Measurements from ENCODE around the gene R3HDM4.
A peak's percentile ranks its signal among the peaks of the same experiment; 100 is the strongest.

The R3HDM4 gene

DNA sequence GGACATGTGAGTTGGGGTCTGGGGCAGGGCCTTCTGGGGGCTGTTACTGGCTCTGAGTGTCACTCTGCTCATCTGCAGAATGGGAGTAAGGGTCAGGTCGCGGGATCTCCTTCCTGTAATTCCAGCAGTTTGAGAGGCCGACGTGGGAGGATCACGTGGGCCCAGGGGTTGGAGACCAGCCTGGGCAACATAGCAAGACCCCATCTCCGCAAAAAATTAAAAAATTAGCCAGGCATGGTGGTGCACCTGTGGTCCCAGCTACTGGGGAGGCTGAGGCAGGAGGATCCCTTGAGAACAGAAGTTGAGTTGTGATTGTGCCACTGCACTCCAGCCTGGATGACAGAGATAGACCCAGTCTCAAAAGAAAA is 16.9 kb upstream of the R3HDM4 start:
- no peak for DNase-seq

DNA sequence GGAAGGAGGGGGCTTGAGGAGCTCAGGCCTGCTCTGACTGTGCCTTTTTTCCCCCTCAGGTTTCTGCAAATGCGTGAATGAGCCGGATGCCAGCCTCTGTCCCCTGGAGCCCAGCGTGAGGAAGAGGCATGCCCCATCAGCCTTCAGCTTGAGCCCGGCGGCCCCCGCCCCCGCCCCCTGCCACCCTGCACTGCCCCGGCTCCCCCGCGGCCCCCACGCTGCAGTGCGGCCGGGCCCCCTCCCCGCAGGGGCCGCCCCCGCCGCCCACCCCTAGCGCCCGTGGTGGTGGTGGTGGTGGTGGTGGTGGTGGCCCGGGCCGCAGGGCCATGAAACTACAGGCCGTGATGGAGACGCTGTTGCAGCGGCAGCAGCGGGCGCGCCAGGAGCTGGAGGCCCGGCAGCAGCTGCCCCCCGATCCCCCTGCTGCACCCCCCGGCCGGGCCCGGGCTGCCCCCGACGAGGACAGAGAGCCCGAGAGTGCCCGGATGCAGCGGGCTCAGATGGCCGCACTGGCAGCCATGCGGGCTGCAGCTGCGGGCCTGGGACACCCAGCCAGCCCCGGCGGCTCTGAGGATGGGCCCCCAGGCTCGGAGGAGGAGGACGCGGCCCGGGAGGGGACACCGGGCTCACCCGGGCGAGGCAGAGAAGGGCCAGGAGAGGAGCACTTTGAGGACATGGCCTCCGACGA is 16.3 kb upstream of the R3HDM4 start:
- DNase-seq: no peak

DNA sequence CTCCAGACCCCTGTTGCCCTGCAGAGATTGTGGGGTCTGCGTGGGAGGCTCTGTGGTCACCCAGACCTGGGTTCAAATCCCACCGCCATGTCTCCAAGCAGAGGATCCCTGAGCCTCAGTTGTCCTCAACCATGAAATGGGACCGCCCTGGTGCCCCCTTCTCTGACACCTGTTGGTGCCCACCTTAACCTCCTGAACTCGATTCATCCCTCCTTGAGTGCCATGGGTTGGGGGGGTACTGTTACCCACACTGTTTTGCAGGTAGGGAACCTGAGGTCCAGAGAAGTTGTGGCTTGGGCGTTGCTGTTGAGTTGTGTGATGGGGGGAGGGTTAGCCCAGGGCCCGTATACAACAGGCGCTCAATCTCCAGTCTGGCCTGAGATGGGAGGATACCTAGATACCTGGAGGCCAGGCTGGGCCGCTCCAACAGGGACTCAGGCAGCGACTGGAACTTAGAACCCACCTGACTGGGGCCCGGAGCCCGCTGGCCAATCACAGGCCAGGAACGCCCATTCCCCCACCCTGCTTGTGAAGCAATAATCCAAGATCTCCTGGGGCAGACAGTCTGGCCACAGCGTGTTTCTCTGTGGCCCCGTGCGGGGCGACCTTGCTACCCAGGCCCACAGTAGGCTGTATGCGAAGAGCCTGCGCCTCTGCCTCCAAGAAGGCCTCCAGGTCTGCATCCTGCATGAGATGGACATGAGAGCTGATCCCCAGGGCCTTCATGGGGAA is 15.6 kb upstream of the R3HDM4 start:
- DNase-seq: peak in 1 of 14 donors; percentile 34

DNA sequence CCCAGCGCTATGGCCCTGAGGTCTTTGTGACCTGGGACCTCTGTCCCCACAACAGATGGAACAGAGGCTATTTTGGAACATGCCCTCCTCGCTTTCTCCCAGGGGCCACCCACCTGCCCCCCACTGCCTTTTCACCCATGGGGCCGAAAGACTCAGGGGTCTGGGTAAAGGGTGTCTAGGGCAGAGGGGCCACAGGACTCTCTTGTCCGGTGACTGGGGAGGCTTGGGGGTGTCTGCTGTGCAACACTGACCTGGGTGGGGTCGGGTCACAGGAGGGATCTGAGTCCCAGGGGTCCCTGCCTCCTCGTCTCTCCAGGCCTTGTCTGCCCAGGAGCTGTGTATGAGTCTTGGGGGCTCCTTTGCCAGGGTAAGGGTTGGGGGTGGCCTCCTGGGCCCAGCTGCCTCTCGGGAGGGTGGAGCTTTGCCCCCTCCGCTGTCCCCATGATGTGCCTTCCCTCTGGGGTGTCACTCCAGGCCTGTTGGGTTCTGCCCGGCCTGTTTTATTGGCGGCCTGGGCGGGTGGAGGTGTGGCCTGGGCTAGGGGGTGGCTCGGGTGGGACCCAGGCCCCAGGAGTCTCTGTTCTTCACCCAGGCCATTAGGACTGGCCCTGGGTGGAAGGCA is 14.9 kb upstream of the R3HDM4 start:
- DNase-seq: no peak

DNA sequence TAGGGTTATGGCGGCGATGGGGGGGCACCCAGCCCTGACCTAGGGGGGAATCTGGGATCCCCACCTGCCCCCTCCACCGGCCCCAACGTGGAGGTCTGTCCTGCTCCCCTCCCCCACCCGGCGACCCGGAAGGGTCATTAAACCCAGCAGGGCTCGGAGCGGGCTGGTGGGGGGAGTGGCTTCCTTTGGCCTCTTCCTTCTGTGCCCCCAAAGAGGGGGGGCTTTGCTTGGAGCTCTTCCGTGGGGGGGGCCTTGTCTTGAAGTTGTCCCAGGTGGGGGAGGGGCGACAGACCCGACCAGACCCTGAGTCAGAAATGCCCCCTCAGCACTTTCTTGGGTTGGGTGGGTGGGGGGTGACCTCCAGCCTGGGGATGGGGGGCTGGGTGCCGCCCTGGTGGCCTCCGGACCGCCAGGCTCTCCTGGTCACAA is 14.3 kb upstream of the R3HDM4 start:
- DNase-seq: peak in 1 of 14 donors; percentile 33

DNA sequence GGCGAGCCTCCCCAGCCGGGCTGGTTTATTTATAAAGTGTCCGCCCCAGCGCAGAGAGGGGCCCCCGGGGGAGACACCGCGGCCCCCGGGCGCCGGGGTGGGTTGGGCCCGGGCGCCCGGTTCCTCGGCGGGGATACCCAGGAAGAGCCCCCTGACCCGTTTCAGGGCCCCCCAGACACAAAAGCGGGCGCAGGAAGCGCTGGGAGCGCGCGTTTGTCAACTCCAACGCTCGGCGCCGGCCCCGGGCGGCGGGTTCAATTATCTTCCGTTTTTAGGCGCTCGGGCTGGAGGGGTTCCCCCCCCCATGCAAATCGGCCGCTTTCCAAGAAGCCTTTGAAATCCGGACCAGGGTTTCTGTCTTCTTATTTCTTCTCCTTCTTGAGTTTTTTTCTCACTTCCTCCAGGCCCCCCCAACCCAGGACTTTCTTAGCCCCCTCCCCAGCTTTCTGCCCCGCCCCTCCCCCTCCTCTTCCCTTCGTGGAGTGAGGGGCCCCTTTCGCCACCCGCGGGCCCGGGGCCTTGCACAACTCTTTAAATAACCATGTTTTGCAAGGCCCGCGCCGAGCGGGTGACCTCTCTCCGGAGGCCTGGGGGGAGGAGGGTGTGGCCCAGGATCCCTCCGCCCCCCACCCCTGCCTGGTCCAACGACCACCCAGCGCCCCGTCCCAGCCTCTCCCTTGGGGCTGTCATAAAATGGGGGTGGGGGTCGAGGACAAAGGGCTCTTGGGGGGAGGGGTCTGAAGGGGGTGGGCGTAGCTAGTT is 13.8 kb upstream of the R3HDM4 start:
- peak in 2 of 14 donors; percentile 48 to 50 for DNase-seq

DNA sequence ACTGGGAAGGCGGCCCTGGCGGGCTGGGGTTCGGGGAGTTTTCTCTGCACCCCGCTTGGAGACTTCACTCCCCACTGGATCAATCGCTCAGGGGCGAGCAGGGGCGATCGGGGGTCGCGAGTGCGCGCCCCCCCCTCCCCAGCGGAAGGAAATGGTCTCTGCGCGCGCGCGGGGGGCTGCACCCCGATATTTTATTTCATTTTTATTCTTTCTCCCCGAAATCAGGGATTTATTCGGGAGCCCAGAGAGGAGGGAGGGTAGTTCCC is 13.2 kb upstream of the R3HDM4 start:
- DNase-seq: no peak

DNA sequence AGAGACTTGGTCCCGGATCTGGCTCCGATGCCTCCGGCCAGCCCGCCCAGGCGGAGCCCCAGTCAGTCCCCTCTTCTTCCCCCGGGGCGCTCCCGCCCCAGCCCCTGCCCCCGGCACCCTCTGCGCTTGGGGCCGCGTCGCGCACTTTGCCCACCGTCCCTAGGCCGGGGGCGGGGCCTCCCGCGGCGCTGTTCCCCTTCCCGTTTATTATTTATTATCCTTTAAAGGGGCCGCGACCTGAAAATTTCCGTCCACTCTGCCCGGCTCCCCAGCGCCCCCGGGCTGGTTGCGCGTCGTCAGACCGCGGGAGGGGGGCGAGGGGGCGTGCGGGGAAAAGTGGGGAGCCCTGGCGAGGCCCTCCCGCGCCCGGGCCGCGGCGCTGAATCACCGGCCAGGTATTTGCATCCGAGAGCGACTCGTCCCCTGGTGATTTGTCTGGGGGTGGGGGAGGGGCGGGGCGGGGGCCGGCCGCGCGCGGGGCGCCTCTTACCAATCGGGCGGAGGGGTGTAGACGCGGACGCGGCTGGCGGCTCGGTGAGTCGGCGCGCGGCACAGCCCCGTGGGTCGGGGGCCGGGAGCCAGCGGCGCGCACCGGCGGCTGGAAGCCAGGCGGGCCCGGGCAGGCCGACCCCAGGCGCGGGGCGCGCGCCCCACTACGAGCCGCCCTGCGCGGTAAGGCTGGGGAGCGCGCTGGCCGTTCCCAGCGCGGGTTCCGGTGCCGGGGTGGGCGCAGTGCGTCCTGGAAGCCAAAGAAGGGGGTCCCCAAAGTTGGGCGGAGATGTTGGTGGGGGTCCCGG is 12.7 kb upstream of the R3HDM4 start, which contains the start of gene ARID3A:
Gene ARID3A (plus strand): TSS at position 510 of the 797 bp plus-strand sequence. CDS start 3,494 bp downstream, outside the sequence.
- peak; percentile 19 to 84 (median 74) for DNase-seq

DNA sequence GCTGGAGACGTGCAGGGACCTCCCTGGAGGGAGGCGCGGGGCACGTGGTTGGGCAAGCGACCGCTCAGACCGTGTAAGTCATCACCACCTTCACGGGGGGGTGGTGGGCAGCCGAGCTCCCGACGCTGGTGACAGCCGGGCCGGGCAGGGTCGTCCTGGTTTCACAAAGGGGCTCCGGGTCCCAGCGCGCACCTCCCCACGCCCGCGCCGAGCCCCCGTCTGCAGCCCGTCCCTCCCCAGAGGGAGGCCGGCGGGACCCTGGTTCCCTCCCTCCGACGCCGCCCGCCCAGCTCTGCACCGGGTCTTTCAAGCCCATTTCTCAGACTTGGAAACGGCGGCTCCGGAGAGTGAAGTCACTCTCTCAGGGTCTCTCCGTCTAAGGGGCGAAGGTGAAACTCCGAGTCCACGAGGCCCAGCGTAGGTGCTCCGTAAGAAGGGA is 12.1 kb upstream of the R3HDM4 start:
- peak in 3 of 14 donors; percentile 44 to 81 (median 75) for DNase-seq

DNA sequence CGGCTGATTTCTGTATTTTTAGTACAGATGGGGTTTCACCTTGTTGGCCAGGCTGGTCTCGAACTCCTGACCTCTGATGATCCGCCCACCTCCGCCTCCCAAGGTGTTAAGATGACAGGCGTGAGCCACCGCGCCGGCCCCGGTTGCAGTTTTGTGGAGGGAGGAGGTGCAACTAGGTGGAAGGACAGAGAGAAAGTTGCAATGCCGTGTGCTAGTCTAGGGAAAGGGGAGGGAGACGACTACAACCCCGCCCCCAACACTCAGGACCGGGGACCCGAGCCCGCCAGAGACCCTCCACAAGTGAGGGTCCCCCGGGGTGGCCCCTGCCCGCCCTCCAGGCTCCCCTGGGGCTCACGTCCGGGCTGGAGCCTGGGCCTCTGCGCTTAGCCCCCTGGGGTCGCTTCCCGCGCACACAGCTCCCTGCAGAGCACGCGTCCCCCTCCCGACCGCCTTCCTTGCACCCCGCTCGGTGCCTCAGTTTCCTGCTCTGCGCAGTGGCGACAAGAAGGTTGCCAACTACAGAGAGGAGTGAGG is 11.6 kb upstream of the R3HDM4 start:
- no peak for DNase-seq

DNA sequence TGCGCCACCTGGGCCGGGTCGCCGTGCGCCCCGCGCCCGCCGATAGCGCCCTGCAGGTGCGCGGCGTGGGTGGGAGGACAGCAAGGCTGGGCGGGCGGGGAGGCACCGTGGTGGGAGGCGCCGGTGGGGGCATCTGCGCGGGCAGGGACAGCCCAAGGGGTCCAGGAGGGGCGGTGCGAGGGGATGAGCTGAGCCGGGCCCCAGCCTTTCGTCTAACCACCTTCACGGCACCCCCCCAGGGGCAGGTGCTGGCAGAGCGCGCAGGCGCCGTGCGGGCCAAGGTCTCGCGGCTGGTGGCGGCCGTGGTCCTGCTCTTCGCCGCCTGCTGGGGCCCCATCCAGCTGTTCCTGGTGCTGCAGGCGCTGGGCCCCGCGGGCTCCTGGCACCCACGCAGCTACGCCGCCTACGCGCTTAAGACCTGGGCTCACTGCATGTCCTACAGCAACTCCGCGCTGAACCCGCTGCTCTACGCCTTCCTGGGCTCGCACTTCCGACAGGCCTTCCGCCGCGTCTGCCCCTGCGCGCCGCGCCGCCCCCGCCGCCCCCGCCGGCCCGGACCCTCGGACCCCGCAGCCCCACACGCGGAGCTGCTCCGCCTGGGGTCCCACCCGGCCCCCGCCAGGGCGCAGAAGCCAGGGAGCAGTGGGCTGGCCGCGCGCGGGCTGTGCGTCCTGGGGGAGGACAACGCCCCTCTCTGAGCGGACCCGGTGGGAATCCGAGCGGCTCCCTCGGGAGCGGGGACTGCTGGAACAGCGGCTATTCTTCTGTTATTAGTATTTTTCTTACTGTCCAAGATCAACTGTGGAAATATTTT is 7.2 kb upstream of the R3HDM4 start:
- no peak for DNase-seq

DNA sequence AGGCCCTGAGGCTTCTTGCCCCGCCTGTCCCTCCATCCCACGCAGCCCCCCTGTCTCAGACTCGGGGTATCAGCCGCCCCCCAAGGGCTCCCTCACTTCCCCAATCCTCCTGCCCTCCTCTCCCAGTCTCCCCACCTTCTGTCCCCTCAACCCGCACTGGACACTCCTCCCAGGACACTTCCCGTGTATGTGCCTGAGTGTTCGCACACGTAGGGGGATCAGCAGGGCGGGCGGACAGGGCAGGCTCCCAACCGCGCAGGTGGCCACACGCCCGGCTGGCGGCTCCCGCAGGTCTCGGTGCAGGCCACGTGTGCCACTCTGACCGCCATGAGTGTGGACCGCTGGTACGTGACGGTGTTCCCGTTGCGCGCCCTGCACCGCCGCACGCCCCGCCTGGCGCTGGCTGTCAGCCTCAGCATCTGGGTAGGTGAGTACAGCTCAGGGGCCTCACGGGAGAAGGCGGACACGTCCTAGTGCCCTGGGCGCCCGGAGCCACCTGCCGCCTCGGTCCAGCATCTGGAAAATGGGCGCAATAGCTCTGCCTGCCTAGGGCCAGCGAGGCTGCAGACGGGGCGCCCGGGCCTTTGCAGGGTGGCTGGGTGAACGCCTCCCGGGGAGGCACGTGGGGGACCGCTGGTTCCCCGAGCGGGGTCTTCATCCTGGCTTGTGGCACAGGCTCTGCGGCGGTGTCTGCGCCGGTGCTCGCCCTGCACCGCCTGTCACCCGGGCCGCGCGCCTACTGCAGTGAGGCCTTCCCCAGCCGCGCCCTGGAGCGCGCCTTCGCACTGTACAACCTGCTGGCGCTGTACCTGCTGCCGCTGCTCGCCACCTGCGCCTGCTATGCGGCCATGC is 6.4 kb upstream of the R3HDM4 start:
- no peak for DNase-seq

DNA sequence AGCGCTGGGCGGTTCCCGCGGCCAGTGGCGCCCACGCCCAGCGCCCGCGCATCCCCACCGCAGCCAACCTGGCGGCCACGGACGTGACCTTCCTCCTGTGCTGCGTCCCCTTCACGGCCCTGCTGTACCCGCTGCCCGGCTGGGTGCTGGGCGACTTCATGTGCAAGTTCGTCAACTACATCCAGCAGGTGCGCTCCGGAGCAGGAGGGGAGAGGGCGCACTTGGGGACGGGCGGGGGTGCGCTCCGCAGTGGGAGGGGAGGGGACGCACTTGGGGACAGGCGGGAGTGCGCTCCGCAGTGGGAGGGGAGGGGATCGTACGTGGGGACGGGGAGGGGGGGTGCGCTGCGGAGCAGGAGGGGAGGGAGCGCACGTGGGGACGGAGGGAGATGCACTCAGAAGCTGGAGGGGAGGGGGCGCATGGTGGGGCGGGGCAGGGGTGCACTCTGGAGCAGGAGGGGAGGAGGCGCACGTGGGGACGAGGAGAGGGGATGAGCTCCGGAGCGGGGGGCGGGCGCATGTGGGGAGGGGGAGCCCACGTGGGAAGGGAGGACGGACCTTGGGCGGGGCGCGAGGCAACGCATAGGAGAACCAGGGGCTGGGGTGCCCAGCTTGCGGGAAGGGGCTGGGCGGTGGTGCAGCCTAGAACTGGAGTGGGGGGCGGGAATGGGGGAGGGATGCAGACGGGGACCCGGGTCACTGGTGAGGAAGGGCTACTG is 5.6 kb upstream of the R3HDM4 start:
- no peak for DNase-seq

DNA sequence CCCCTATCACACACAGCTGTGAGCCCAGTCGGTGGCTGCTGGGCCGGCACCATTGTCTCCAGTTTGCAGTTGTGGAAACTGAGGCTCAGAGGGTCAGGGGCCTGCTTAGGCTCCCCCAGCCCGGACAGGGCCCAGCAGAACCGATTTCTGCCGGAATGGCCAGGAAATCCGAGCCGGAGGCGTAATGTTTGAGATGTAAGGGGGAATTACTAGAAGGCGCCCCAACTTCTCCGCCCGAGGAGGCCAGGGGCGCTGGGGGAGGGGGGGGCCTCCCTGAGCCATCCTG is 5.1 kb upstream of the R3HDM4 start:
- DNase-seq: no peak

DNA sequence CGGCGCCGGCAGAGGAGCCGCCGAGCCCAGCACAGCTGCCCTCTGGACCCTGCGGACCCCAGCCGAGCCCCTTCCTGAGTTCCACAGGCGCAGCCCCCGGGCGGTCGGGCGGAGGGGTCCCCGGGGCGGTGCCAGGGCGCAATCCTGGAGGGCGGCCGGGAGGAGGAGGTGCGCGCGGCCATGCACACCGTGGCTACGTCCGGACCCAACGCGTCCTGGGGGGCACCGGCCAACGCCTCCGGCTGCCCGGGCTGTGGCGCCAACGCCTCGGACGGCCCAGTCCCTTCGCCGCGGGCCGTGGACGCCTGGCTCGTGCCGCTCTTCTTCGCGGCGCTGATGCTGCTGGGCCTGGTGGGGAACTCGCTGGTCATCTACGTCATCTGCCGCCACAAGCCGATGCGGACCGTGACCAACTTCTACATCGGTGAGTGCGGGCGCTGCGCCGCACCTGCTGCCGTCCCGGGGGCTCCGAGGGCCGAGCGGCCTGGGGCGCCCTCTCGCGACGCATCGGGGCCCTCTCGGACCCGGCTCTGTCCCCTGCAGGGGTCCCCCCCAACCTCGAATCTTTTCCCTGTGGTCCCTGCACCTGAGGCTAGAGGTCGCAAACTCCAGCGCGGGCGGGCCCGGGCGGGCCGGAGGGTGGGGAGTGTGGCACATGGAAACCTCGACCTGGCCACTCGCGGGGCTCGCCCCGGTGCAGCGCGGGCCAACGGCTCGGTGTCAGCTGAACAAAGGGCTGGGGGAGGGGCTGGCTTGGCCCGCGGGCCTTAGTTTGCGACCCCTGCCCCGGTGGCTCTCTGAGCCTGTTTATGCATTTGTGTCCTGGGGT is 4.5 kb upstream of the R3HDM4 start, which contains the start of gene KISS1R:
Gene KISS1R (plus strand): TSS at position 11 of the 829 bp plus-strand sequence. CDS start 170 bp downstream, at position 181.
- DNase-seq: no peak

DNA sequence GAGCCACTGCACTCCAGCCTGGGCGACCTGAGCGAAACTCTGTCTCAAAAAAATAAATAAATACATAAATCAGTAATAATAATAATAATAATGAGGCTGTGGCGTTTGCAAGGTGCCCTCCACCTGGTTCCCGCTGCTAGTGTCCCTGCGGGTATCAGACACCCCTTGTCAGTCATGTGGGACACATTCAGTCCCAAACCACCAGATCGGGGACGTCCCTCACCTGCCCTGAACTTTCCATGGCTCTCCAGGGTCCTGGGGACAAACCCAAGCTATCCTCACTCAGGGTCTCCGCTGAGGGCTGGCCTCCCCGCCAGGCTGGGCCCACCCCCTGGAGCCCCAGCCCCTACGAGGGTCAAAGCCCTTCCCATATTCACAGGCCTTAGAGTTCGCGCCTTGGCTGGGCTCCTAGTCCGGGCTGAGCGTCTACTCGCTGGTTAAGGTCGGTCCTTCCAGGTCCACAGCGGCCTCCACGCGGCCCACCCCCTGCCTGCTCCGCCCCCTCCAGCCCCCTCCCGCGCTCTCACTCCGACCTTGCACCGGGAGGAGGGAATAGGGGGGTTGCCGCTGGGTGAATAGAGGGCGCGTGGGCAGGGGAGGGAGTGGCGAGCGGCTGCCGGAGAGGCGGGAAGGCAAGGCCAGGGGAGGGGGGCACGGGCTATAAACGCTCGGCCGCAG is 3.8 kb upstream of the R3HDM4 start:
- no peak for DNase-seq

DNA sequence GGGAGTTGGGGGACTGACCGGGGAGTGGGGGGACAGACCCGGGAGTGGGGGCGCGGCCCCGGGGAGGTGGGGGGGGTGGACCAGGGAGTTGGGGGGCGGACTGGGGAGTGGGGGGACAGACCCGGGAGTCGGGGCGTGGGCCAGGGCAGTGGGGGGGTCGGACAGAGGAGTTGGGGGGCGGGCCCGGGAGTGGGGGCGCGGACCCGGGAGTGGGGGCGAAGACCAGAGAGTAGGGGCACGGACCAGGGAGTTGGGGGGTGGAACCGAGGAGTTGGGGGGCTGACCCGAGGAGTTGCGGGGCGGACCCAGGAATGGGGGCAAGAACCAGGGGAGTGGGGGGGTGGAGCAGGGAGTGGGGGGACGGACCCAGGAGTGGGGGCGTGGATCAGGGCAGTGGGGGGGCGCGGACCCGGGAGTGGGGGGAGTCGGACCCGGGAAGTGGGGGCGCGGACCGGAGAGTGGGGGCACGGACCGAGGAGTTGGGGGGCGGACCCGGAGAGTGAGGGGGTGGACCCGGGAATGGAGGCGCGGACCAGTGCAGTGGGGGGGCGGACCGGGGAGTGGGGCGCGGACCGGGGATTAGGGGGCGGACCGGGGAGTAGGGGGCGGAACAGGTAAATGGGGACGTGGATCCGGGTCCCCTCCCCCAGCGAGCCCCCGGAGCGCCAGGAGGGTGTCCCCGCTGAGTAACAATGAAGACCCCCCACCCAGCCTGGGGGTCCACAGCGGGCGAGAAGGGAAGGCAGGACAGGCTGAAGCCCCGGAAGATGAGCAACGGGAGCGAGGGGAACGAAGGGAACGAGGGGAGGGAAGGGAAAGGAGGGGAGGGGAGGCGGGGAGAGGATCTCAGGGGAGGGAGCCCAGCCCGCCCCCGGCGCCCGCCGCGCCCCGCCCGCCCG is 589 bp downstream of the R3HDM4 start:
- peak in 1 of 14 donors; percentile 57 for DNase-seq

Data from C1 segment of cervical spinal cord (tissue), 14 donors.